ENCODE results near the gene PROSER2. TPM values are rescaled to one million over a fixed set of nuclear protein-coding genes. Genes with fewer than 3 reads are reported as not detected.

The PROSER2 gene
- total and polyA plus RNA-seq, 2 donors (not counting 1 experiment from before 2014, with no cell fraction given) = 0.07 TPM; not detected in 1

DNA sequence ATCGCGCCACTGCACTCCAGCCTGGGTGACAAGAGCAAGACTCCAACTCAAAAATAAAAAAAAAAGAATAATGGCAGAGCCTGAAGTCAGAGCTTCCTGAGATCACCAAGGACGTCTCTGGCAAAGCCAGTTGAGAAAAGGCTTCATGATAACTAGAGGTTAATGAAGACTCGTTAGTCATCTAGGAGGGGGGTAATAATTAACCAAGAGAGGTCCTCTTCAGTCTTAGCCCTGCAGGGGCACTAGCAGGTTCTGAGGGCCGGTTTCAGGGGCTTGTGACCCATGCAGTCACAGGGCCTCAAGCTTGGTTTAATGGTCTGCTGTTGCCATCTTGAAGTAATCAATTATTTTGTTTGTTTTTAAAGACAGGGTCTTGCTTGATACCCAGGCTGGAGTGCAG, 28.6 kb upstream of the PROSER2 start:
- intact Hi-C loops (cut with micrococcal nuclease) = no loop called here
- no peak overlapping the region for H3K27ac ChIP-seq (ENCODE audit: low read length in 2 of 2)
- H3K9me3 Mint-ChIP-seq (ENCODE audit: insufficient read depth) = no peaks in the 10 kb centered on the region
- no peak overlapping the region for H2AFZ ChIP-seq (ENCODE audit: insufficient read depth, low read depth, low read length, poor library complexity, severe bottlenecking)
- no peaks in the 10 kb centered on the region for H3K79me2 ChIP-seq (ENCODE audit: control insufficient read depth, insufficient read depth, low read length)
- no peaks in the 10 kb centered on the region for H3K9me3 ChIP-seq (ENCODE audit: control extremely low read depth in 1 of 3, control insufficient read depth in 2 of 3, insufficient read depth in 1 of 3, low read length in 2 of 3)
- no peak overlapping the region for H3K4me3 Mint-ChIP-seq
- peaks cover 3% of the 10 kb centered on the region for H3K4me1 Mint-ChIP-seq
- 93% methylated on average over 3 of the region's 5 CpGs for WGBS (ENCODE audit: insufficient coverage)
- H3K9ac ChIP-seq (ENCODE audit: low read length) = no peak overlapping the region
- no peak overlapping the region for H3K27ac Mint-ChIP-seq
- ChIA-PET CTCF (interaction anchor here (0.6 to 1.2 kb wide), 2 partner anchors 11 to 297 kb away, joined by 3 to 6 read pairs; no protein-coding TSS in a partner anchor), POLR2A (no interaction called here)
- ATAC-seq (ENCODE audit: low read depth) = no peak
- no peak overlapping the region for H3K4me2 ChIP-seq (replicated peaks; ENCODE audit: low read depth, low read length, poor library complexity, severe bottlenecking)
- no peak for TF ChIP-seq EZH2 (IDR thresholded peaks at IDR 0.05; ENCODE audit: borderline replicate concordance, insufficient read depth, low read depth, low read length, poor library complexity, severe bottlenecking)
- peaks cover 0 to 4% of the 10 kb centered on the region in 2 donors for H3K4me1 ChIP-seq (ENCODE audit: control insufficient read depth in 2 of 2, insufficient read depth in 2 of 2, low read length in 2 of 2)
- no peaks in the 10 kb centered on the region for H4K20me1 ChIP-seq (ENCODE audit: control insufficient read depth, insufficient read depth, low read length, poor library complexity, severe bottlenecking)
- H3K4me3 ChIP-seq (ENCODE audit: control extremely low read depth in 1 of 5, extremely low read depth in 1 of 5, insufficient read depth in 1 of 5, low read depth in 2 of 5, low read length in 4 of 5) = no peak overlapping the region
- DNase-seq = no peak
- no peaks in the 10 kb centered on the region for H3K36me3 ChIP-seq (replicated peaks in 1 of 2; ENCODE audit: control extremely low read depth in 1 of 2, control insufficient read depth in 1 of 2, extremely low read depth in 1 of 2, insufficient read depth in 2 of 2, low read length in 1 of 2)
- peaks cover 4% of the 10 kb centered on the region for H3K27me3 Mint-ChIP-seq
- peaks cover 0 to 3% (median 0%) of the 10 kb centered on the region in 4 experiments for H3K27me3 ChIP-seq (replicated peaks in 1 of 4; ENCODE audit: control extremely low read depth in 1 of 4, control insufficient read depth in 3 of 4, insufficient read depth in 4 of 4, low read length in 3 of 4)

DNA sequence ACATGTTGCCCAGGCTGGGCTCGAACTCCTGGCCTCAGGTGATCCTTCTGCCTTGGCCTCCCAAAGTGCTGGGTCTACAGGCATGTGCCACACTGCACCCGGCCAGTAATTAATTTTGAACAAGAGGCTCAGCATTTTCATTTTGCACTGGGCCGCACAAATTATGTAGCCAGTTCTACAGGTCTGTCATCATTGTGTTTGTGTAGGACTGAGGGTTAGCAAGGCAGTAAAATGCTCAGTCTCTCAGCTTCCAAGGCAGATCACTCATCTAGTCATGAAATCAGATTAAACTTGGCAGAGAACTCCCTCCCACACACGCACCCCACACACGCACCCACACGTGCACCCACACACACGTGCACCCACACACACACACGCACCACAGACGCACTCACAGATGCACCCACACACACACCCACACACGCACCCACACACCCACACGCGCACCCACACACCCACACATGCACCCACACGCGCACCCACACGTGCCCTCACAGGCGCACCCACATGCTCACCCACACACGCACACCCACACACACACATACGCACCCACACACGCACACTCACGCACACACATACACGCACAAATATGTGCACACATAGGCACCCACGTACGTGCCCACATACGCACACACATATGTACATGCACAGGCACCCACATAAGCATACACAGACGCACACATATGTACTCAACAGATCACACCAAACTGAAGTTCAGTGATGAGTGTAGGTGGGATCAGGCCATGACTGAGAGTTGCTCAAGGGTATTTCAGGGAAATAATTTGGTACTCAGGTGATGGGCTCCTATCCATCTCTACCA, 27.8 kb upstream of the PROSER2 start:
- Histone ChIP-seq H3K4me2 (replicated peaks; ENCODE audit: low read depth, low read length, poor library complexity, severe bottlenecking) (no peak overlapping the region), H3K9ac (ENCODE audit: low read length) (no peak overlapping the region)

More for the DNA sequence above, 27.8 kb upstream of the PROSER2 start:
- ChIA-PET CTCF (interaction anchor here (0.6 kb wide), 1 partner anchor 298 kb away, joined by 3 read pairs; no protein-coding TSS in a partner anchor), POLR2A (no interaction called here)
- peaks cover 0 to 3% (median 0%) of the 10 kb centered on the region in 4 experiments for H3K27me3 ChIP-seq (replicated peaks in 1 of 4; ENCODE audit: control extremely low read depth in 1 of 4, control insufficient read depth in 3 of 4, insufficient read depth in 4 of 4, low read length in 3 of 4)
- no peaks in the 10 kb centered on the region for H3K36me3 ChIP-seq (replicated peaks in 1 of 2; ENCODE audit: control extremely low read depth in 1 of 2, control insufficient read depth in 1 of 2, extremely low read depth in 1 of 2, insufficient read depth in 2 of 2, low read length in 1 of 2)
- no peaks in the 10 kb centered on the region for H3K27me3 Mint-ChIP-seq
- no peak for TF ChIP-seq EZH2 (IDR thresholded peaks at IDR 0.05; ENCODE audit: borderline replicate concordance, insufficient read depth, low read depth, low read length, poor library complexity, severe bottlenecking)
- TF ChIP-seq, protein P1, sequence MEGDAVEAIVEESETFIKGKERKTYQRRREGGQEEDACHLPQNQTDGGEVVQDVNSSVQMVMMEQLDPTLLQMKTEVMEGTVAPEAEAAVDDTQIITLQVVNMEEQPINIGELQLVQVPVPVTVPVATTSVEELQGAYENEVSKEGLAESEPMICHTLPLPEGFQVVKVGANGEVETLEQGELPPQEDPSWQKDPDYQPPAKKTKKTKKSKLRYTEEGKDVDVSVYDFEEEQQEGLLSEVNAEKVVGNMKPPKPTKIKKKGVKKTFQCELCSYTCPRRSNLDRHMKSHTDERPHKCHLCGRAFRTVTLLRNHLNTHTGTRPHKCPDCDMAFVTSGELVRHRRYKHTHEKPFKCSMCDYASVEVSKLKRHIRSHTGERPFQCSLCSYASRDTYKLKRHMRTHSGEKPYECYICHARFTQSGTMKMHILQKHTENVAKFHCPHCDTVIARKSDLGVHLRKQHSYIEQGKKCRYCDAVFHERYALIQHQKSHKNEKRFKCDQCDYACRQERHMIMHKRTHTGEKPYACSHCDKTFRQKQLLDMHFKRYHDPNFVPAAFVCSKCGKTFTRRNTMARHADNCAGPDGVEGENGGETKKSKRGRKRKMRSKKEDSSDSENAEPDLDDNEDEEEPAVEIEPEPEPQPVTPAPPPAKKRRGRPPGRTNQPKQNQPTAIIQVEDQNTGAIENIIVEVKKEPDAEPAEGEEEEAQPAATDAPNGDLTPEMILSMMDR (IDR thresholded peaks at IDR 0.05) = no peak
- no peak for DNase-seq
- no peak for ATAC-seq (ENCODE audit: low read depth)
- no peaks in the 10 kb centered on the region for H4K20me1 ChIP-seq (ENCODE audit: control insufficient read depth, insufficient read depth, low read length, poor library complexity, severe bottlenecking)
- H3K27ac ChIP-seq (ENCODE audit: low read length in 2 of 2) = no peak overlapping the region
- 85% methylated on average over 21 of the region's 25 CpGs for WGBS (ENCODE audit: insufficient coverage)
- no peaks in the 10 kb centered on the region for H3K9me3 Mint-ChIP-seq (ENCODE audit: insufficient read depth)
- no peaks in the 10 kb centered on the region for H3K9me3 ChIP-seq (ENCODE audit: control extremely low read depth in 1 of 3, control insufficient read depth in 2 of 3, insufficient read depth in 1 of 3, low read length in 2 of 3)
- no peak overlapping the region for H3K4me3 ChIP-seq (ENCODE audit: control extremely low read depth in 1 of 5, extremely low read depth in 1 of 5, insufficient read depth in 1 of 5, low read depth in 2 of 5, low read length in 4 of 5)
- H2AFZ ChIP-seq (ENCODE audit: insufficient read depth, low read depth, low read length, poor library complexity, severe bottlenecking) = no peak overlapping the region
- H3K27ac Mint-ChIP-seq = no peak overlapping the region
- H3K4me3 Mint-ChIP-seq = no peak overlapping the region
- peaks cover 0 to 4% of the 10 kb centered on the region in 2 donors for H3K4me1 ChIP-seq (ENCODE audit: control insufficient read depth in 2 of 2, insufficient read depth in 2 of 2, low read length in 2 of 2)
- no peaks in the 10 kb centered on the region for H3K79me2 ChIP-seq (ENCODE audit: control insufficient read depth, insufficient read depth, low read length)
- peaks cover 3% of the 10 kb centered on the region for H3K4me1 Mint-ChIP-seq
- intact Hi-C loops (cut with micrococcal nuclease) = no loop called here
